Activated T-helper 1 cell treated with anti-CD3 and anti-CD28 coated beads, Interleukin-12 subunit alpha, Interleukin-12 subunit beta, Interleukin-2, Interleukin-4 antibody, amounts not matched to agents 30 ng/mL and 10 ng/mL and 1 ng/mL, durations not matched to agents 14 hours and 24 hours and 36 hours (primary cell): ENCODE data around the gene SERBP1. TPM values are rescaled to one million over a fixed set of nuclear protein-coding genes. Genes with fewer than 3 reads are reported as not detected.
"Not testable (repeated sequence)": the region's sequence is repeated elsewhere in the genome, so short reads cannot be mapped to it uniquely, and the experiment has no call there.

Experiments
- DNase-seq: peaks from one replicate; pipeline ENCODE4 v3.0.0; 2021; ENCODE audit warnings: low spot score
- H3K27ac Mint-ChIP-seq: one replicate; pipeline ENCODE4 v1.8.0; 2021; ENCODE audit warnings: mild to moderate bottlenecking, mixed read lengths
- H3K27me3 Mint-ChIP-seq: one replicate; pipeline ENCODE4 v1.8.0; 2022; ENCODE audit warnings: mild to moderate bottlenecking, moderate library complexity, mixed read lengths; ENCODE audit not compliant: insufficient read depth
- H3K36me3 Mint-ChIP-seq: one replicate; pipeline ENCODE4 v1.8.0; 2021; ENCODE audit warnings: low read depth, mixed read lengths
- H3K4me1 Mint-ChIP-seq: one replicate; pipeline ENCODE4 v1.8.0; 2021; ENCODE audit warnings: low read depth, mixed read lengths
- H3K4me3 Mint-ChIP-seq: one replicate; pipeline ENCODE4 v1.8.0; 2021; ENCODE audit warnings: mild to moderate bottlenecking, moderate library complexity, mixed read lengths
- H3K9me3 Mint-ChIP-seq: one replicate; pipeline ENCODE4 v1.8.0; 2021; ENCODE audit warnings: mixed read lengths
- intact Hi-C: fragments of 100-400 bp; cut with micrococcal nuclease; formaldehyde crosslinking; loops from one replicate; pipeline ENCODE4 v1.15.1; 2024
- total RNA-seq: library from RNA; stranded (reverse); gene quantifications from 2 replicates; pipeline ENCODE4 v1.2.3, GENCODE V29; 2022

The SERBP1 gene
- total RNA-seq, 1 donor from 2014 or later = 585 TPM

DNA sequence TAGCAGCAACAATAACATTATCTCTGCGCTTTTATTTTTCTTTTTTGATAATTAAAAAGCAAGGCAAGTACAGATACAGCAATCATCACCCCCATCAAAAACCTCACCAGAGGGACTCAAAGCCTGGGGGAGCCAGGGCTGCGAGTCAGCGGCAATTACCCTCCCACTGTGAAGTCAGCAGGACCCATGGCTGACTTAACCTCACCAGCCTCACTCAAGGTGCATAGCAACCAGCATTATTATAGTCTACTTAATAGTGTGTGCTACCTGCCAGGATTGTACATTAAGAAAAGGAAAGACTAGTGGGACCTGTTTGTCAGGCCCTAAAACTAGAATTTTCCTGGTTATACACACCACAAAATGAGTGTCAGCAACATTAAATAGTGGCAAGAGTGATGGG lies 28.9 kb upstream of the SERBP1 start:
- Mint-ChIP-seq H3K4me1 (no peaks in the 10 kb centered on the region), H3K27me3 (peaks cover 8% of the 10 kb centered on the region), H3K27ac (no peak overlapping the region), H3K9me3 (no peaks in the 10 kb centered on the region), H3K36me3 (no peaks in the 10 kb centered on the region), H3K4me3 (no peak overlapping the region)
- intact Hi-C loops = no loop called here
- DNase-seq = no peak

GRCh38 chr1:67458663-67459062 lies 28.5 kb upstream of the SERBP1 start:
- Mint-ChIP-seq H3K9me3 (no peaks in the 10 kb centered on the region), H3K4me1 (no peaks in the 10 kb centered on the region), H3K36me3 (no peaks in the 10 kb centered on the region), H3K4me3 (no peak overlapping the region), H3K27me3 (peaks cover 8% of the 10 kb centered on the region), H3K27ac (no peak overlapping the region)
- no peak for DNase-seq
- intact Hi-C loops = no loop called here

GRCh38 chr1:67457247-67457646 lies 27.0 kb upstream of the SERBP1 start:
- intact Hi-C loops = no loop called here
- Mint-ChIP-seq H3K27ac (no peak overlapping the region), H3K9me3 (no peaks in the 10 kb centered on the region), H3K4me3 (no peak overlapping the region), H3K36me3 (no peaks in the 10 kb centered on the region), H3K4me1 (no peaks in the 10 kb centered on the region), H3K27me3 (peaks cover 19% of the 10 kb centered on the region)
- DNase-seq = no peak

DNA sequence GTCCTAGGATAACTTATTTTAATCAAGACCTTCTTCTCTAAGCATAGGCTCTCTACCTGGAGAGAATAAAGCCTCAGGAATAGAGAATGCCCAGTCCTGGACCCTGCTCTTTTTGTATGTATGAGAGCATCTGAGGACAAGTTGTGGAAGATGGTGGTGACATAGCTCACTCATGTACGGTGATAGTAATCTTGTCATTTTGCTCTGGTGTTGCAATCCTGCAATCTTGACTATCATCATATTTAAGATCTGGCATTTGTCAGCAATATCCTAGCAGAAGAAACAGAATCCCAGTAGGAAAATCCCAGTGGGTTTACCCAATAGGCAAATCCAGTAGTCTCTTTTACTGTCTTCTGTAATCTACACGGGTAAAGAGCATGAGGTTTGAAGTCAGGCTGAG lies 21.6 kb upstream of the SERBP1 start:
- H3K9me3 Mint-ChIP-seq = no peaks in the 10 kb centered on the region
- H3K4me1 Mint-ChIP-seq = peaks cover 5% of the 10 kb centered on the region
- H3K36me3 Mint-ChIP-seq = no peaks in the 10 kb centered on the region
- intact Hi-C loops = no loop called here
- no peak overlapping the region for H3K27ac Mint-ChIP-seq
- peaks cover 19% of the 10 kb centered on the region for H3K27me3 Mint-ChIP-seq
- DNase-seq = no peak
- no peak overlapping the region for H3K4me3 Mint-ChIP-seq

DNA sequence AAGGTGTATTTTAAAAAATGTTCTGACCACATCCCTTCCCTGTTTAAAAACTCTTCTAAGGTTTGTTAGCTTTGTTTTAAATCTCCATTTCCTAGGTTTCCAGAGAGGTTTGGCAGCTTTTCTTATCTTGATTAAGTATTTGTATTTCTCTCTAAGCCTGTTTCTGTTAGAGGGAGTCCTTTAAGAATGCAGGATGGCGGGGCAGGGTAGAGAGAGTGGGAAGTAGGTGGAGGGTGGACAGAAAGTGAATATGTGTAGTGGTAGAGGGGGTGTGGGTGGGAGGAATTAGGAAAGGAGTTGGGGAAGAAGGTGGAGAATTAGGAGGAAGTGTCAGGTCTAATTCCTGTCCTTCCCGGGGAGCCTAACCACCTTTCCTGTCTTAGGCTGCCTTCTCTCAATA lies 21.2 kb upstream of the SERBP1 start:
- Mint-ChIP-seq H3K36me3 (no peaks in the 10 kb centered on the region), H3K27ac (no peak overlapping the region), H3K27me3 (peaks cover 18% of the 10 kb centered on the region), H3K4me1 (peaks cover 9% of the 10 kb centered on the region), H3K9me3 (no peaks in the 10 kb centered on the region), H3K4me3 (no peak overlapping the region)
- intact Hi-C loops = no loop called here
- DNase-seq = no peak

GRCh38 chr1:67446893-67447292 lies 16.7 kb upstream of the SERBP1 start:
- Mint-ChIP-seq H3K9me3 (no peaks in the 10 kb centered on the region), H3K27ac (no peak overlapping the region), H3K4me3 (no peak overlapping the region), H3K27me3 (no peaks in the 10 kb centered on the region), H3K36me3 (peaks cover 2% of the 10 kb centered on the region), H3K4me1 (peaks cover 12% of the 10 kb centered on the region)
- DNase-seq = no peak
- intact Hi-C loops = no loop called here

DNA sequence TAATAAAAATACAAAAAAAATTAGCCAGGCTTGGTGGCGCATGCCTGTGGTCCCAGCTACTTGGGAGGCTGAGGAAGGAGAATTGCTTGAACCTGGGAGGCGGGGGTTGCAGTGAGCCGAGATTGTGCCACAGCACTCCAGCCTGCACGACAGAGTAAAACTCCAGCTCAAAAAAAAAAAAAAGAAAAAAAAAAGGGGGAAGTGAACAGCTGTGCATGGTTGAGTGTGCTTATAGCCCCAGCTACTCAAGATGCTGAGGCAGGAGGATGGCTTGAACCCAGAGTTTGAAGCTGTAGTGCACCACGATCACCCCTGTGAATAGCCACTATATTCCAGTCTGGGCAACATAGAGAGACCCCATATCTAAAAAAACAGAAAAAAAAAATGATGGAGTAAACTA lies 15.8 kb upstream of the SERBP1 start:
- DNase-seq, intact Hi-C loops, H3K4me3 Mint-ChIP-seq, H3K27me3 Mint-ChIP-seq, H3K9me3 Mint-ChIP-seq, H3K36me3 Mint-ChIP-seq, H3K27ac Mint-ChIP-seq: not testable (repeated sequence)
- peaks cover 17% of the 10 kb centered on the region for H3K4me1 Mint-ChIP-seq

GRCh38 chr1:67441739-67442281 lies 11.6 kb upstream of the SERBP1 start:
- no peak overlapping the region for H3K4me3 Mint-ChIP-seq
- no peak overlapping the region for H3K27ac Mint-ChIP-seq
- no peak for DNase-seq
- H3K4me1 Mint-ChIP-seq = peaks cover 14% of the 10 kb centered on the region
- H3K9me3 Mint-ChIP-seq = no peaks in the 10 kb centered on the region
- H3K36me3 Mint-ChIP-seq = peaks cover 2% of the 10 kb centered on the region
- intact Hi-C loops = no loop called here
- no peaks in the 10 kb centered on the region for H3K27me3 Mint-ChIP-seq

- no peak for DNase-seq
- Mint-ChIP-seq H3K9me3 (no peaks in the 10 kb centered on the region), H3K4me3 (no peak overlapping the region), H3K36me3 (peaks cover 2% of the 10 kb centered on the region), H3K27me3 (no peaks in the 10 kb centered on the region), H3K27ac (no peak overlapping the region), H3K4me1 (peaks cover 7% of the 10 kb centered on the region)
- intact Hi-C loops = no loop called here
Measured at GRCh38 chr1:67441183-67441582, 11.0 kb upstream of the SERBP1 start.

DNA sequence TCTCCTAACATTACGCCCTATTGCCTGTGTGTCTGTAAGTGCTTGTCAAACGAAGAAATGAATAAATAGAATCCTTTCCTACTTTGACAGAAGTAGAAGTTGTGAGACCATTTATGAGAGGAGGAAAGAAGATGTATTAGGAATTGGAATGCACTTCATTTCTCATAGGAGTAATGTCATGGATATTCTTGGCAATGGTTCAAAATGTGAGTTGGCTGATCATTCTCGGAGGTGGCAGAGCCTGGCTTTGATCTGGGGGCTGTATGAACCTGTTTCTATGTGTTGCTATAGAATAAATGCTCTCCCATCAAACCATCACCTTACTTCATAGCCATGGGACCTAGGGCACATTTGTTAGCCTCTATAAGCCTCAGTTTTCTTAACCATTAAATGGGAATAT lies 10.1 kb upstream of the SERBP1 start:
- Mint-ChIP-seq H3K27ac (no peak overlapping the region), H3K9me3 (no peaks in the 10 kb centered on the region), H3K36me3 (peaks cover 2% of the 10 kb centered on the region), H3K27me3 (no peaks in the 10 kb centered on the region), H3K4me3 (no peak overlapping the region), H3K4me1 (peaks cover 7% of the 10 kb centered on the region)
- no peak for DNase-seq
- intact Hi-C loops = no loop called here

DNA sequence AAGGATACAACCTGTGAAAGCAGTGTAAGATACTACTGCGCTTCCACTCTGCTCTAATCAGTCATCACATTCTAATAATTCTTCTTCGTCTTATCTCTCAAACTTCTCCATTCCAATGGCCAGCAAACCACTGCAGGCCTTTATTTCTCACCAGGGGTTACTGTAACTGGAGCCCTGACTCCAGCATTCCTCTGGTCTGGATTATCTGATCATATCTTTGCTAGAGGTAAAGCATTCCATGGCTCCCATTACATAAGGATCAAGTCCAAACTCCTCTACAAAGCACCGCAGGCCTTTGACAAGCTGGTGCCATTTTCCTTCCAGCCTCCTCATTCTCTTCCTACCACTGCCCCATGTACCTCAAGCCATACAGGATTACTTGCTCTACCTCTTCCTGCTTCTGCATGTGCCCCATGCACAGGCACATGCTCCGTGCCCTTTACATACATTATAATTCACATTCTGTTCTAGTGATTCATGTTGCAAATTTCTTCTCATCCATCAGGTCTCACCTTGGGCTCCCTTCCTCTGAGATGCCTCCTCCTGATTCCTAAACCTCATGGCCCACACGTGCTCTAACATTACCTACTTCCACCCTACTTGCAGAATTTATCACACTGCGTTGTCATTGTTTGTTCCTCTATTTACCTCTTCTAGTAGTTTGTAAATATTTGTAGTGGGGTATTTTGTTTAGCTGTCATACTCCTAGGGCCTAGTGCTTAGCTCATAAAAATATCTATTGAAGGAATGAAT lies 9.3 kb upstream of the SERBP1 start:
- no peak overlapping the region for H3K4me3 Mint-ChIP-seq
- DNase-seq = no peak
- no peaks in the 10 kb centered on the region for H3K27me3 Mint-ChIP-seq
- intact Hi-C loops = loop anchor here (10.0 kb wide), 1 partner anchor 675 kb away; no protein-coding TSS in a partner anchor
- H3K36me3 Mint-ChIP-seq = peaks cover 2% of the 10 kb centered on the region
- H3K4me1 Mint-ChIP-seq = peaks cover 11% of the 10 kb centered on the region
- H3K9me3 Mint-ChIP-seq = no peaks in the 10 kb centered on the region
- no peak overlapping the region for H3K27ac Mint-ChIP-seq

DNA sequence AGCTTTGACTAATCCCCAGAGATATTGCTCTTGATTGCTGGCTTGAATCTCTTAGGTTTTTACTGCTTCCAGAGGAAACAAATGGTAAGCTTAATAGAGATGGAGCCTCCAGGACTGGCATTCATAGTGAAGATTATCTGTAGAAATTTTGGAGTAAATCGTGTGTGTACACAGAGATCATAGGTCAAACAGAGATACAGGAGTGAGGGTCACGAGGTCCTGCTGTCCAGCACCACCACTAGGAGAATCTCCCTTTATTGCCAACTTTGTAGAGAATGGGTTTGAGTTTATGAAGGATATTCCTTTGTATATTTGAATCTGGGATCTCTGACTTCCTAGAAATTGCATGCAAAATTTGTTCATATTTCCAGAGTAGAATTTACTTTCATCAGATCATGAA lies 7.8 kb upstream of the SERBP1 start:
- Mint-ChIP-seq H3K36me3 (no peaks in the 10 kb centered on the region), H3K27ac (no peak overlapping the region), H3K9me3 (no peaks in the 10 kb centered on the region), H3K27me3 (no peaks in the 10 kb centered on the region), H3K4me1 (peaks cover 26% of the 10 kb centered on the region), H3K4me3 (no peak overlapping the region)
- no peak for DNase-seq
- intact Hi-C loops = loop anchor here (10.0 kb wide), 1 partner anchor 673 kb away; no protein-coding TSS in a partner anchor

DNA sequence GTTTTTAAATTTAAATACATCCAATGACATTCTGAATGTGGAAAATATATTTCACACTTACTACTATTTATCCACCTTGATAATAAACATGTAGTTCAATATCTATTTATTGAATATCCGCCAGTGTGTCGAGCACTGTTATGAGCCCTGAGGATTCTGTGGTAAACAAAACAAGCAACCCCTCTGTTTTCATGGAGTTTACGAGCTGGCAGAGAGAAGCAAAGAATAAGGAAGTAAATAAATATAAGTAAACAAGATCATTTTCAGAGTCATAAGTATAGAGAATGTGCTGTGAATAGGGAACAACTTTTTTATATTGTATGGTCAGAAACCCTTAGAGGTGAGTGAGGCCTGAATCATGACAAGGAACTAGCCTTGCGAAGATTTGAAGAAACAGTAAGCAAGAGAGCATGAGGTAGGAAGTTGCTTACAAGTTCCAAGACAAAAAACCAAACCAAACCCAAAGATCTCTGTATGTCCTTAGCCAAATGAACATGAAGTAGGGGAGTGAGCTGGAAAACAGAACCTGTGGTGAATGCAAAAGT lies 6.4 kb upstream of the SERBP1 start:
- no peaks in the 10 kb centered on the region for H3K9me3 Mint-ChIP-seq
- H3K36me3 Mint-ChIP-seq = no peaks in the 10 kb centered on the region
- intact Hi-C loops = loop anchor here (10.0 kb wide), 1 partner anchor 672 kb away; no protein-coding TSS in a partner anchor
- no peak overlapping the region for H3K4me3 Mint-ChIP-seq
- H3K27ac Mint-ChIP-seq = no peak overlapping the region
- no peak for DNase-seq
- no peaks in the 10 kb centered on the region for H3K27me3 Mint-ChIP-seq
- H3K4me1 Mint-ChIP-seq = peaks cover 37% of the 10 kb centered on the region
